Measurements from ENCODE around the gene SNAP47. TPM values are rescaled to one million over a fixed set of nuclear protein-coding genes. Genes with fewer than 3 reads are reported as not detected.
A peak's percentile ranks its signal among the peaks of the same experiment; 100 is the strongest.

Gene SNAP47
- total and polyA plus RNA-seq, 4 donors, result 10.6 to 63.0 (median 22.8) TPM

DNA sequence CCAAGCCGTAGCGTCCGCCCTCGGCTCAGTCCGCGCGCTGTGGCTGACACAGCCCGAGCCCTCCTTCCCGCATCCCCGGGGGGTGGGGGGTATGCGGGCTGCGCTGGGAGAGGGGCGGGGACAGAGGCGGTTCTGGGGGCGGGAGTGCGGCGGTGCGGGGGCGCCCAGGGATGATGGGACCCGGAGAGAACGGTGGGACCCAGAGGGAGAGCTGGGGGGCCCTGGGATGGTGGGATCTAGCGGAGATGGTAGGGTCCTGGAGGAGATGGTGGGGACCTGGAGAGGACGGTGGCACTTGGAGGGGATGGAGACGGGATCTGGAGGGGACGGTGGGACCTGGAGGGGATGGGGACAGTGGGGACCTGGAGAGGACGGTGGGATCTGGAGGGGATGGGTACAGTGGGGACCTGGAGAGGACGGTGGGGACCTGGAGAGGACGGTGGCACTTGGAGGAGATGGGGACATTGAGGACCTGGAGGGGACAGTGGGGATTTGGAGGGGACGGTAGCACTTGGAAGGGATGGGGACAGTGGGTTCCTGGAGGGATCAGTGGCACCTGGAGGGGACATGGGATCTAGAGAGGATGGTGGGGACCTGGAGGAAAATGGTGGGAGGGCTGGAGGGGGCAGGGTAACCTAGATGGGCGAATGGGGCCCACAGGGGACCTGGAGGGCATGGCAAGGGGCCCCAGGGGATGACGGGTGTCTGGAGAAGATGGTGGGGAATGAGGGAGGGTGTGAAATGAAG lies 477 bp downstream of the SNAP47 start:
- Histone ChIP-seq H3K9me3 (ENCODE audit: control insufficient read depth in 4 of 4, insufficient read depth in 3 of 4, low read length in 3 of 4) (peaks cover 0 to 3% (median 0%) of the 10 kb centered on the region in 4 donors), H3K4me1 (ENCODE audit: control insufficient read depth in 5 of 5, insufficient read depth in 5 of 5, low read length in 5 of 5) (peaks cover 0 to 21% (median 8%) of the 10 kb centered on the region in 5 donors), H3K27me3 (ENCODE audit: control insufficient read depth in 3 of 3, insufficient read depth in 3 of 3, low read length in 2 of 3) (no peaks in the 10 kb centered on the region), H3K27ac (ENCODE audit: low read depth in 1 of 2, low read length in 1 of 2) (peak overlapping the region; percentile 82 to 85), H3K4me3 (peak overlapping the region; percentile 72), H3K36me3 (ENCODE audit: control insufficient read depth in 4 of 4, insufficient read depth in 4 of 4, low read length in 4 of 4) (peaks cover 0 to 26% (median 3%) of the 10 kb centered on the region in 4 donors), H3K9ac (ENCODE audit: insufficient read depth in 1 of 2, low read length in 2 of 2) (peak overlapping the region in 1 of 2 donors; percentile 87)
- 1 to 2% methylated on average over 29 to 31 of the region's 31 CpGs for WGBS, 2 donors
- DNase-seq (peak in 1 of 3 donors; percentile 5), ATAC-seq (ENCODE audit: insufficient read depth, low FRiP score) (peak; percentile 50)
- TF ChIP-seq, protein P1, sequence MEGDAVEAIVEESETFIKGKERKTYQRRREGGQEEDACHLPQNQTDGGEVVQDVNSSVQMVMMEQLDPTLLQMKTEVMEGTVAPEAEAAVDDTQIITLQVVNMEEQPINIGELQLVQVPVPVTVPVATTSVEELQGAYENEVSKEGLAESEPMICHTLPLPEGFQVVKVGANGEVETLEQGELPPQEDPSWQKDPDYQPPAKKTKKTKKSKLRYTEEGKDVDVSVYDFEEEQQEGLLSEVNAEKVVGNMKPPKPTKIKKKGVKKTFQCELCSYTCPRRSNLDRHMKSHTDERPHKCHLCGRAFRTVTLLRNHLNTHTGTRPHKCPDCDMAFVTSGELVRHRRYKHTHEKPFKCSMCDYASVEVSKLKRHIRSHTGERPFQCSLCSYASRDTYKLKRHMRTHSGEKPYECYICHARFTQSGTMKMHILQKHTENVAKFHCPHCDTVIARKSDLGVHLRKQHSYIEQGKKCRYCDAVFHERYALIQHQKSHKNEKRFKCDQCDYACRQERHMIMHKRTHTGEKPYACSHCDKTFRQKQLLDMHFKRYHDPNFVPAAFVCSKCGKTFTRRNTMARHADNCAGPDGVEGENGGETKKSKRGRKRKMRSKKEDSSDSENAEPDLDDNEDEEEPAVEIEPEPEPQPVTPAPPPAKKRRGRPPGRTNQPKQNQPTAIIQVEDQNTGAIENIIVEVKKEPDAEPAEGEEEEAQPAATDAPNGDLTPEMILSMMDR (IDR thresholded peaks at IDR 0.05; ENCODE audit: control extremely low read depth, extremely low read depth), result no peak

DNA sequence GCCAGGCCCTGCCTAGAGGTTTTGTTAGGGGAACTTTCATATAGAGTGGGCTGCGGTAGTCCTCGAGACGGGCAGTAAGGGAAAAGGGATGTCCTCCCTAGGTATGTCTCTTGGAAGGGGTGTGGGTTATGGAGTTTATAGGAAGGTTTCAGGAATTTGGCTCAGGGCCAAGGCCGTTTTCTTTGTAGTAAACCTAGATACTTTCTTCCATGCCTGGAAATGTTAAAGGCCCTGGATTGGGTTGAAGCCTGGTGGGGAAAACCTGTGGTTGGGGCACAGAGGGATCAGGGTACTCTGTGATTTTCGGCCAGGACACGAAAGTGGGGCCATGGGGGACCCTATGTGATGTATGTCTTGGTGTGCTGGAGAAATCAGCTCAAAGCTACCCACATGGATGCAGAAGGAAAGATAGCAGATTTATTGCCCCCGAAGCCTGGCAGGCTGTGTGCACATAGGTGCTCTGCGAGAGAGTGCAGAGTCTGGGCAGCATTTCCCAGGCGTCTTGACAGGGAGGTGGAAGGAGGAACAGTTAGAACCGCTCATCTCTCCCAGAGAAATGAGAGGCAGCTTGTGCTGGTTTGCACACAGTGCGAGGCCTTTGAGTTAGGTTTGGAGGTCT lies 1.7 kb downstream of the SNAP47 start:
- DNase-seq, result no peak

DNA sequence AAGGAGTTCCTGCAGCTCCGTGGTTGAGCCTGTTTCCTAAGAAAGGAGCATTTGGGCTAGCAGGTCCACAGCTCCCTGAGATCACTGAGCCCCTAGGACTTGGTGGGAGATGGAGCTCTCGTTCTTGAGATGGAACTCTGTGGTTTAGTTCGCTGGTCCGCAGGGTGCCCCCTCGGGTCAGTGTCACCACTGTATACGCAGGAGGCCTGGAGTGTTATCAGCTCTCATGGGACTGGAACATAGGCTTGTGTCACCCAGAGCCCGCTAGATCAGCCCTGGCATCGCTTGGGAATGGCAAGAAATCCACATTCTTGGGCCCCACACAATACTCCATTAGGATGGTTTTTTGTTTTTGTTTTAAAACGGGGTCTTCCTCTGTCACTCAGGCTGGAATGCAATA lies 3.6 kb downstream of the SNAP47 start:
- Histone ChIP-seq H3K27ac (ENCODE audit: low read depth in 1 of 2, low read length in 1 of 2) (no peak overlapping the region), H3K9ac (ENCODE audit: insufficient read depth in 1 of 2, low read length in 2 of 2) (no peak overlapping the region), H3K9me3 (ENCODE audit: control insufficient read depth in 4 of 4, insufficient read depth in 3 of 4, low read length in 3 of 4) (peaks cover 0 to 3% (median 0%) of the 10 kb centered on the region in 4 donors), H3K36me3 (ENCODE audit: control insufficient read depth in 4 of 4, insufficient read depth in 4 of 4, low read length in 4 of 4) (peaks cover 0 to 6% (median 3%) of the 10 kb centered on the region in 4 donors), H3K4me3 (no peak overlapping the region), H3K27me3 (ENCODE audit: control insufficient read depth in 3 of 3, insufficient read depth in 3 of 3, low read length in 2 of 3) (no peaks in the 10 kb centered on the region), H3K4me1 (ENCODE audit: control insufficient read depth in 5 of 5, insufficient read depth in 5 of 5, low read length in 5 of 5) (peaks cover 0 to 19% (median 10%) of the 10 kb centered on the region in 5 donors)
- DNase-seq (no peak), ATAC-seq (ENCODE audit: insufficient read depth, low FRiP score) (no peak)
- 92 to 95% methylated on average over 9 of the region's 9 CpGs for WGBS, 2 donors
- TF ChIP-seq, protein P1 (IDR thresholded peaks at IDR 0.05; ENCODE audit: control extremely low read depth, extremely low read depth), result no peak

More for the DNA sequence above, 1.7 kb downstream of the SNAP47 start:
- WGBS, 2 donors, result 85 to 93% methylated on average over 11 of the region's 11 CpGs
- Histone ChIP-seq H3K27me3 (ENCODE audit: control insufficient read depth in 3 of 3, insufficient read depth in 3 of 3, low read length in 2 of 3) (no peaks in the 10 kb centered on the region), H3K27ac (ENCODE audit: low read depth in 1 of 2, low read length in 1 of 2) (no peak overlapping the region), H3K4me1 (ENCODE audit: control insufficient read depth in 5 of 5, insufficient read depth in 5 of 5, low read length in 5 of 5) (peaks cover 0 to 21% (median 12%) of the 10 kb centered on the region in 5 donors), H3K9me3 (ENCODE audit: control insufficient read depth in 4 of 4, insufficient read depth in 3 of 4, low read length in 3 of 4) (peaks cover 0 to 3% (median 0%) of the 10 kb centered on the region in 4 donors), H3K4me3 (no peak overlapping the region), H3K36me3 (ENCODE audit: control insufficient read depth in 4 of 4, insufficient read depth in 4 of 4, low read length in 4 of 4) (peaks cover 0 to 20% (median 2%) of the 10 kb centered on the region in 4 donors), H3K9ac (ENCODE audit: insufficient read depth in 1 of 2, low read length in 2 of 2) (no peak overlapping the region)
- TF ChIP-seq, protein P1 (IDR thresholded peaks at IDR 0.05; ENCODE audit: control extremely low read depth, extremely low read depth), result no peak
- no peak for ATAC-seq (ENCODE audit: insufficient read depth, low FRiP score)
